Measurements from ENCODE around the gene TMX4. TPM values are rescaled to one million over a fixed set of nuclear protein-coding genes. Genes with fewer than 3 reads are reported as not detected.

TMX4 gene
- total RNA-seq: 10.6 and 13.1 TPM in 2 replicates

GRCh38 chr20:8019246-8019997, at the start of gene TMX4:
Gene TMX4 (minus strand): TSS chr20:8019761. CDS start chr20:8019613, 148 bp downstream.

GRCh38 chr20:7940341-7940740, 79.2 kb downstream of the TMX4 start, which contains the start of gene HAO1:
Gene HAO1 (minus strand): TSS chr20:7940458. CDS start chr20:7940422, 36 bp downstream.

Other genes starting within 250 kb of the TMX4 start
- not detected in 2 replicates for gene HAO1, start 79.3 kb downstream of the TMX4 start, total RNA-seq
- 0.34 and 1.4 TPM in 2 replicates for gene PLCB1, start 112.5 kb upstream of the TMX4 start, total RNA-seq